Measurements from ENCODE around the gene PALLD.

PALLD gene

DNA sequence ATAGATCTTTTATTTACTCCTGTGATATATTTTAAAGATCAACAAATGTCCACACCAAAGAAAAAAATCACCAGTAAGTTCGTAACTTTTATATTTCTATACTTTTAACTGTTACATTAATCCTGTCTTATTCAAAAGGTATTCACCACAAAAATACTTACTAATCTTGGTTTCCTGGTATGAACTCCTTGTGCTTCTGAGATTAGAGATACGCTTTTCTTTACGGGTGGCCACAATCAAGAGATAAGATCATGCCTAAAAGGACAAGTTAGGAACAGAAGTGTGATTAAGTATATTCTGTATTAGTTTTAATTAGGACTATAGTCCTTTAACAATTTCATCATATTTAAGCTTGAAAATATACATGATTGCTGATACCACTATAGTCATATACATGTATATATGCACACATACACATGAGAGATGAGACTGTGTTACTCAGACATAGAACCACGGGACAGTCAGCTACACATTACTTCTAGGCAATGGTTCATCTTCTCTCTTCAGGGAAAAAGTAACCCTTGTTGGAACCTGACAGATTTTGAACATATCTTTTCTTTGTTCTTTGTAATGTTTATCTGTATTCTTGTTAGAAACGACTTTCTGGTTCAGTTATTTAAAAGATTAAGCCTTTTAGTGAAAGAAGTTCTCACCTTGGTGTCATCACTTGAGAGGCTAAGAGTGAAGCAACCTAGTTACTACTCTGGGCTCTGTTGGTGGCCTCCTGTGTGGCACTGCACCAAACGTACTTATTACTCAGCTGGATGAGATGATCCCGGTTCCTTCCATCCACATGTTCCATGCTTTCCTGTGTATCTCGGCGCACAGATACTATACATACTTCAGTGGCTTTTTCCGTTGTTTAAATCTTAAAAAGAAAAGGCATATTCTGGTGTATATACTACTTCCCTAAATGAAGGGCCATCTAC lies 367.1 kb downstream of the PALLD start:
- DNase-seq, result no peak

DNA sequence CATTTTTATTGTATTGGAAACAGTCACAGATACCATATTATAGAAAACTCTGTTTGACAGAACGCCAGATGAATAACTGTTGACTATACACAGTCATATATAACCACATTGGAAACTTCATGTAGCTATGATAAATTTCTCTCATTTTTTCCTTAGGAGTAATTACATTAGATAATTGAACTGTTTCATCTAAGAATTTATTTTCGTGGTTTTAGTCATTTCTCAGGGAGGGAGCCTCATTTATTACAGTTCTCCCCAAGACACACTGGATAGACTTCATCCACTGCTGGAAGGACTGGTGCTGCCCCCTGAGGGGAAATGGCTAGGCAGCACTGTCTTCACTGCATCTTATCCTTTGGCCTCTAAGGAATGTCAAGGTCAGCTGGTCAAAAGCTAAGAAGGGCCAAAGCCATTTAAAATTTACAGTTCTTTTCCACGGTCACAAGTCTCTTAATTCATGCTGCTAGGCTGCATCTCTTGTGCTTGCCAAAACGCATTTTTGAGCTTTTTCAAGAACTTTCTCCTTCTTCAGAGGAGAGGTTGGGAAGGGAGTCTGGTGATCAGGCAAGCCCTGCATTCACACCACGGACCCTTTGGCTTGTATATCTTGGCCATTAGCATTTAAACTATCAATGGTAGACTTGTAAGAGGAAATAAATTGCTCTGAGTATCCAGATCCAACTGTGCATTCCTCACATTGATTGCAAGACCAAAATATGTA lies 368.1 kb downstream of the PALLD start:
- DNase-seq, result no peak

DNA sequence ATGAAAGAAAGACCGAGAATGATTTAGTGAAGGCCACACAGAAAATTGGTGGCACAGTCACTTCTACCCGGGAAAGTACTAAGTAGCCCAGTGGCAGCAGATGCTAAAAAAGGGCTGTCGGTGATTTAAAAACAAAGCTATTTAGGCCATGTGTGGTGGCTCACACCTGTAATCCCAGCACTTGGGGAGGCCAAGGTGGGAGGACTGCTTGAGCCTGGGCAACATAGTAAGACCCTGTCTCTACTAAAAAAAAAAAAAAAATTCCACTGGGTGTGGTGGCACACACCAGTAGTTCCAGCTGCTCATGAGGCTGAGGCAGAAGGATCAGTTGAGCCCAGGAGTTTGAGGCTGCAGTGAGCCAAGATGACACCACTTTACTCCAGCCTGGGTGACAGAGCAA lies 369.0 kb downstream of the PALLD start:
- DNase-seq, result no peak

DNA sequence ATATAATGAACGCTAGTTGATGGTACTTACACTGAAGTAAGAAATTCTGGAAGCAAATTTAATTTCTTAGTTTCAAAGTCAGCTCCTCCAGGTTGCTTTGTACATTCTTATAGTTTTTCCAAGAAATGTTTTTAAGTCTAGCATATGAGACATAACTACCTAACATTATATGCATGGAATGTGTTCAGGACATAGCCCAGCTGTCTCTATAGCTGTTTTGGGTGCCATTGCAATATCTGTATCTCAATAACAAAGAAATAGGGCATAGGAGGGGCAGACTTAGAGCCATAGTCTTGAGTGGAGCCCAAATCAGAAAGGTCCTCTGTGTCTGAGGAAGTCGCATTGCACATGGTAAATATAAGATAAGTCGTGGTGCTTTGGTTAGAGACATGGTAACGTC lies 369.8 kb downstream of the PALLD start:
- DNase-seq, result no peak

DNA sequence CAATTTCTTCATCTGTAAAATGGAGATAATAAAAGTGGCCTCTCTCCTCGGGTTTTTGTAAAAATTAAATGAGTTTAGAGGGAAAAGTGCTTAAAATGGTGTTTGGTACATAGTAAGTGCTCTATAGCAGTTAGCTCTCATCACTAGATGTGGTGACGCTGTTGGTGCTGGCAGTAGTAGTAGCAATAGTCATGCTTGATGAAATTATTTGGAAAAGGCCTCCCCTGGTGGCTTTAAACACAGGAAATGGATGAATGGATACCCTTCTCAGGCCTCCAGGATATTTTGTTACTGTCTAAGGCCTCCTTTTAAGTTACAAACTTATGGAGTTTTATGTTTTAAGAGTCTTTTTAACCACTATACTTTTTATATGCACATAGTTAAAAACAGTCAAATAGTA lies 370.3 kb downstream of the PALLD start:
- DNase-seq, result no peak

DNA sequence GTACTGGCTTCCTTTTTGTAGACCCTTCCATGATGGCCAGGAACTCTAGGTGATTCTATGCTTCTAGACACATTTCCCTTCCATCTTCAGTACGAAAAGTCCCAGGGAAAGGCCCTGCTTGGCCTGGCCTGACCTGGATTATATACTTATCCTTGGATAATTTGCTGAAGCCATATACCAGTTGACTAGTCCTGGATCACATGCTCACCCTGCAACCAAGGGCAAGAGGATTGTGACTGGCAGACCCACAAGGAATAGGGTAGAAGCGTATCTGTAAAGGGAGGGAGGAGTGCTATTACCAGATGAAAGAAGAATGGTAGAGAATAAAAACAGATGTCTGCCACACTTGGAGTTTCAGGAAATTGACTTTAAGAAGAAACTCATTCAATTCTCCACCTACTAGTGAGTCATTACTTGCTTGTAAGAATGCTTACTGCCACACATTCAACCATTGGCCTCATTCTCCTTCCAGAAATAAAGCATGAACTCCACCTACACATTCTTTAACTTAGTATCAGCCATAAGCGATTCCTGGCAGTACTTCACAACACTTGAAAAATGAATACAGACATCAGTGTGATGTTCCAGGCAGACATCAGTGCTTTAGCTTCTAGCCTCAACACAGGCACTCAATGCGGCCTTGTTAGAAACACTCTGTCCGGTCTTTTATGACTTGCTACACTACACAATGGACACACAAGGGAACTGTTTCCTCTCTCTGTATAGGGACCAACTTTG lies 371.4 kb downstream of the PALLD start:
- DNase-seq, result no peak

DNA sequence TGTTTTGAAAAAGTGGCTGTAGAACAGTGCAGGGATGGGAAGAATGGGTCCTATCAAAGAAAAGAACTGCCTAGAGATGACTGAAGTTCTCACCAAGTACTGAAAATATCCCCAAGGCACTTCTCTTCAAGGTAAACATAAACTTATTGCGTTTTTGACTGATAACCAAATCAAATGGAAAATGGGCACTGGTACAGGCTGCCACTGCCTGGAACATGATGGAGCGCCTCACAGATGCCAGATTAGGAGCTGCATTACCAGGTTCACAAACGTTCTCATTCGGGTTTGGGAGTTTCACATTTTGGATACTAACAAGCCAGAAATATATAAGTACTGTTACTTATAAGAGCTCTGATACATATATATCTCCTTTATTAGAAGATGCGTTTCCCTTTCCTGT lies 371.9 kb downstream of the PALLD start:
- no peak for DNase-seq

DNA sequence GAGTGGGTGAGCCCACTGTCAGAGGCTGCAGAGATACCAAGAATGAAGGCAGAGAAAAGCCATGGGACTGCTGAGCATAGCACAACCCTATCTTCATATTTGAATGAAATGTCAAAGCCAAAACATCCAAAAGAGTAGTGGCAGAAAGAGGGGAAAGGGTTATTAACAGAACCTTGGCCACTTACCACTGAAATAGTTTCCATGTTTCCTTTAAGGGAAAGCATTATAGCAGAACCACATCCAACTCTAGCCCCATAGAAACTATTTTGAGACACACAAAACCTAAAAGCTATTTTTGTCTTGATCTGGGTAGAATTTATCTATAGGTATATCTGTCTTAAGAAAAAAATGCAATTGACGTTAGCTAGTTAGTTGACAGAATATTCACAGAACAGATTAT lies 373.2 kb downstream of the PALLD start:
- no peak for DNase-seq

DNA sequence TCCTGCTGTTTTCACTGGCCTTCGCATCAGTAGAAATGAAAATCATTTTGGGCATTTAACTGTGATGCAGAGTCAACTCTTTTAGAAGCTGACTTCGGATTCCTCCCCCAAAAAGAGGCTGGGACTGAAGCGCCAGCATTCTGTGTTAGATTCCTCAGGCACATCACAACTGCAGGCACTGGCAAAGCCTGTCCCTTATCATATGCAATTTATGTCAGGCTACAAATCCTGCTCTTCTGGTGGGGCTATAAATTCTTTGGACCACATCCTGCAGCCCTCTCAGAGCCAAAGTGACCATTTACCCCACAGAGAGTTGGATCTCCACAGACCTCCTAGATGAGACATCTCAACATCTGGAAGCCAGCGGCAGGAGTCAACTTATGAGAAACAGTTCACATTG lies 374.8 kb downstream of the PALLD start:
- DNase-seq, result no peak

DNA sequence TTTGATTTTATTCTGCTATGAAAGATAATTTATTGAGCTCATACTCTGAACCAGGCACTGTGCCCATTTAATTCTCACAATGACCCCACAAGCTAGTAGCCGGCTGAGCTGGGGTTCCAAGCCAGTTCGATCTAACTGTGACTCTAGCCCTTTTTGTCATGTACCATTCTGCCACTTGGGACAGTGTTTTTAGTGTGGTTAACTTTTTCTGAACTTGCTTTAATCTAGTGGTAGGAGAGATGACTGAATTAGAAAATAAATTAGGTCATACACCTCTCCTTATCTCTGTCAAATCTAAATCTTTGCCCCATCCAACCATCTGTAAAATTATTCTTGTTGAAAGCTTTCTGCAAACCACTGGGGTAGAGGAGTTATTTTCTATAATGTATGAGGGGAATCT lies 377.2 kb downstream of the PALLD start:
- DNase-seq, result no peak

DNA sequence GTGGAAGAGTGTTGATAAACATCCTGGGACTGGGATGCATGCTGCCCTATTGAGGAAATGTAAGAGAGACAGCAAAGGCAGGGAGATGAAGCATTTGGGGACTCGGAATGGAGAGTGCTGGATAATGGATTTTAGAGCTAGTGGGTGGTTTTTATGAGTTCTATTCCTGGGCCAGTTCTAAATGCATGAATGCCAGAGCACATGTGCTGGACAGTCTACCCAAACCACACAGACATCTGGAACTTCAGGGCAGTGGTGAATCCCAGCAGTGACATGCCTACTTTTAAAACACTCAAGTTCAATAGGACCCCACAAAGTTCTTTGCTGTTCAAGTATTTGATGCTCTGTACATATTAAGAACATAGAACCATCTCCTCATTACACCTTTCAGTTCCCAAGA lies 379.3 kb downstream of the PALLD start:
- DNase-seq, result no peak

DNA sequence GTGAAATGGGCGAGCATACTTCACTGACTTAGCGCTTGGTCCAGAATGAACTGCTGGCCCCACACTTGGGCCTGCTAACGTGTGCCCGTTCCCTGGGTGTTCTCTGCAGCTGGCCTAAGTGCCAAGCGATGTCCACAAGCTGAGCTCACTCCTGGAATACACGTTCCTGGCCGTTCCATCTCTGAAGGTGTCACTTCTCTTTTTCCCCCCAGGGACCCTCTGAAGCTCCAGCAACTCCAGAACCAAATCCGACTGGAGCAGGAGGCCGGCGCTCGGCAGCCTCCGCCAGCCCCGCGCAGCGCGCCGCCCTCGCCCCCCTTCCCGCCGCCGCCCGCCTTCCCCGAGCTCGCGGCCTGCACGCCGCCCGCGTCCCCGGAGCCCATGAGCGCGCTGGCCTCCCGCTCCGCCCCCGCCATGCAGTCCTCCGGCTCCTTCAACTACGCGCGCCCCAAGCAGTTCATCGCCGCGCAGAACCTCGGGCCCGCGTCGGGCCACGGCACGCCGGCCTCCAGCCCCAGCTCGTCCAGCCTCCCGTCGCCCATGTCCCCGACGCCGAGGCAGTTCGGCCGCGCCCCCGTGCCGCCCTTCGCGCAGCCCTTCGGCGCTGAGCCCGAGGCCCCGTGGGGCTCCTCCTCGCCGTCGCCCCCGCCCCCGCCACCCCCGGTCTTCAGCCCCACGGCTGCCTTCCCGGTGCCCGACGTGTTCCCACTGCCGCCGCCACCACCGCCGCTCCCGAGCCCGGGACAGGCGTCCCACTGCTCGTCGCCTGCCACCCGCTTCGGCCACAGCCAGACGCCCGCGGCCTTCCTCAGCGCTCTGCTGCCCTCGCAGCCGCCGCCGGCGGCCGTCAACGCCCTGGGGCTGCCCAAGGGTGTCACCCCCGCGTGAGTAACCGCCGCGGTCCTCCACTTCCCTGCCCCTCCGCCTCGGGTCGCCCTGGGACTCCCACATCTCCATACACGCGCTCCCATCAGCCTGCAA lies 380.9 kb downstream of the PALLD start:
- DNase-seq, result no peak

DNA sequence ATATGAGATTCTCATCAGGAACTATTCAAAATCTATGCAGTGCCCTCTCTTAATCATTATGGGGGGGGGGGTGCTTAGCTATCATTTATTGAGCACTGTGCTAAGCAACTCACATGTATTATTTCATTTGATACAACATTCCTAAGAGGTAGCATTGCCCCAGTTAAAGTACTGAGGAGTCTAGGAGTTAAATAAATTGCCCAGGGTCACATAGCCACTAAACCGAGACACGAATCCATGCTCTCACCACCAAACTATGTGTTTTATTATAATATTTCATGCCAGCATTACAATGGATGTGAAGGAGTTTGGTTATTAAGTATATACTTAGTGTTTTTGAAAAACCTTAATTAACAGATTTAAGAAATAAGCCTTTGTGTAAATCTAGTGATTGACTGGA lies 381.8 kb downstream of the PALLD start:
- no peak for DNase-seq

DNA sequence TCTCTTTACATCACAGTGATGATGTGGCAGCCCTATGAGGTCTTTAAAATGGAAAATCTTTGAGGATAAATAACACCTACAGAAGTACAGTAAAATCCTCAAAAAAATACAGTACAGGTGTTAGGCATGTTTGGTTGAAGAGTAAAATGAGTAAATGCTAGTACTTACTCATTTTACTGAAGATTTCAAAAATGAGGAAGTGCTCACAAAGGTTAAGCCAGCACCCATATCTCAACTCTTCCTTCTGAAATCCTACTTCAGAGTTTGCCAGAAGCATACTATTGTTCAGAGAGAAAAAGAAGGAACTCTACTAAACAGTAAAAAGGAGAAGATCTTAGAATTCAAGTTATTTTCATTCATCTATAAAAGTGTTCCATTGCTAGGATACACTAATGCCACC lies 382.3 kb downstream of the PALLD start:
- DNase-seq, result peak; percentile 12 to 42

DNA sequence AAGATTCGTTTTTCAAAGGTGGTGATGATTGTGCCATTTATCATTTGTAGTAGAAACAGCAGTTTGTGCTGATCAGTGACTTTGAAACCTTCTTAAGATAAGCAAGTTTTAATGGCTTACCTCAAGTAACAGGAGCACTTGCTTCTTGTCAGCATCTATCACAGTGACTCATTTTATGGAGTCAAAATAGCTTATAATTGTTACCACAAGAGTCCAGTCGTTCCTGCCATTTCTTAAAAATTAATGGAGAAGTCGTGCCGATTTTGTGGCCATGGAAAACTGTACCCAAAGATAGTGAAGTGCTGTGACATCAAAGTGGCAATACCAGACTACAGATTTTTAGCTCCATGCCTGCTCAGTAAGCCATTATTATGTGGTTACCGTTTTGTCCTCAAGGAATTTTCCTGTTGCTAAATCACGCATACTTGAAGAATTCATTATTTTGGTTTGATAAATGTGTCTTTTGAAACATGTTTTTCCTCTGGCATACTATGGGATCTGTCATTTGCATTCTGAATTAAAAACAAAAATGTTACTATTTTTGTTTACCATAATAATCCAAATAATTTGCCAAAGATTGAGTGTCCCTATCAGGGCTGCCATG lies 383.3 kb downstream of the PALLD start:
- DNase-seq, result no peak

DNA sequence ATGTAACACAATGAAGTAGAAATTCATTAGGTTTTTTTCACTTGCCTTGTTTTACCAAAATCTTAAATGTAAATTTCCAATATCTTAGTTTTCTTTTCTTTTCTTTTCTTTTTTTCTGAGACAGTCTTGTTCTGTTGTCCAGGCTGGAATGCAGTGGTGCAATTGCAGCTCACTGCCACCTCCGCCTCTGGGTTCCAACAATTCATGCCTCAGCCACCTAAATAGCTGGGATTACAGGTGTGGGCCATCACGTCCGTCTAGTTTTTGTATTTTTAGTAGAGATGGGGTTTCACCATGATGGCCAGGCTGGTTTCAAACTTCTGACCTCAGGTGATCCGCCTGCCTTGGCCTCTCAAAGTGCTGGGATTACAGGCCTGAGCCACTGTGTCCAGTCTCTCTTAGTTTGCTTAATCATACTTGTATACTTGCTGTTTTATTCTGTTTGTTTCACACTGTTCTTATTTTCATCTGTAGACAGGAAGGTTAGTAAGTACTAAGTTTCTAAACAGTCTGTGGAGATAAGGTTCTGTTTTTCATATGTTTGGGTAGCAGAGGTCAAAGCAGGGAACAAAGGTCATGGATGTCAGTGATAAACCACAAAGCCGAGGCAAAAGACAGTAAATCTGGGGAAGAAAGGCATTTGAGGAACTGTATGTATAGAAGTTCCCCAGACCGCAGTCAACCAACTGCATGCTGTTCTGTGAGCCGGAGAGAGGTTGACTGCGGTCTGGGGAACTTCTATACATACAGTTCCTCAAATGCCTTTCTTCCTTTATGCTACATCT lies 384.2 kb downstream of the PALLD start:
- DNase-seq, result peak; percentile 91

DNA sequence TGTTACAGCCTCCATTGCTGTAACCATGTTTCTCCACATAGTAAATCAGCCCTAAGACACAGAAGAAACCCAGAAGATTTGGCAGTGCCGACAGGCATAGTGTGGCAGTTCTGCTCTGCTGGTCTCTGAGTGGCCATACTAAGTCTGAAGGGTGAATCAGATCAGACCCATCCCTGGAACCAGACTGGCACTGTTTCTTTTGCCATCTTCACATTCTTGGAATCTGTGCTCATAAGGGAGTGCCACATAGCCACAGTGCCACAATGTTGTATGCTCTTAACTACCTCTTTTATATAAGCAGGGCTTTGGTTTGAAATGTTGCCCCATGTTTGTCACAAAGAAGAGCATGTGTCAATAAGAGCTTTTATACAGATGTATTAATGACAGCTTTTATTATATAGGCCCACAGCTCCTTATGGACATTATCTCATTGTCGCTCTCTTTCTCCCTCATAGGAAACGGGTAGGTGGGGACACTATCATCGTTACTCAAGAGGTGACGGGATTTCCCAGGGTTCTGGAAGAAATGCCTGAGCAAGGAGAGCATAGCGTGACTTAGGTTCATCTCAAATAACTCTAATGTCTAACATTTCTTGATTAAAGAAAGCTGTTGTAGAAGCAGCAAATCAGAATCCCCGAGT lies 385.0 kb downstream of the PALLD start:
- DNase-seq, result no peak

DNA sequence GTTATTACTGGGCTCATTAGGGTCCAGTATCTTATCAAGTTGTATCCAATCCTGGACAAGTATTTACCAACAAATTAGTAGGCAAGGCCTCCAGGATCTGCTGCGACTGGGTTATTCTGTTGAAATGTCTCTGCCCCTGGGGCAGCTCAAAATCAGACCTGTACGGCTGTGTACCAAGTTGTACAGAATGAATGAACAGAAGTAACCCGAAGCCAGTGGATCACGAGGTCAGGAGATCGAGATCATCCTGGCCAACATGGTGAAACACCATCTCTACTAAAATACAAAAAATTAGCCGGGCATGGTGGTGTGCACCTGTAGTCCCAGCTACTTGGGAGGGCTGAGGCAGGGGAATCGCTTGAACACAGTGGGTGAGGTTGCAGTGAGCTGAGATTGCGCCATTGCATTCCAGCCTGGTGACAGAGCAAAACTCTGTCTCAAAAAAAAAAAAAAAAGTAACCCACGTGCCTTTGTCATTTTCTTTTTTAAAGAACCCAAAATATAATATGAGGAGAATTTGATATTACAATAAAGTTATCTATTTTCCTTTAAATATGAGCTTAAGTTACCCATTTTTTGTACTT lies 385.9 kb downstream of the PALLD start:
- no peak for DNase-seq

DNA sequence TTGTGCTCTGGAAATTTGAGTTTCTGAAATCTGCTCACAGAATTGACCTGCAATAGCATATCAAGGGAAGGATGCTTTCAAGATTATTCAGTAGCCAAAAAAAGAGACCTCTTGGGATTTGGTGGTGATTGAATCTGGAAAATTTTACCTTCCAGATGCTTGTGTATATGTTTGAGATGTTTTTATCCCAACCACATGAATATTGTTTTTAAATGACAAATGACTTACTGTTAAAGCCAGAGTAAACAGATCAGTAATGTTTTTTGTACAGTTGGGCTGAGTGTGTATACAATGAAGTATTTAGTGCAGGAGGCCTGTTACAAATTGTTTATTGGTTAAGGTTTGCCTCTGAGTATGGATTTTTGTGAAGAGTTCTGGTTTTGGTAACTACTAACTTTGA lies 386.7 kb downstream of the PALLD start:
- no peak for DNase-seq
